ENCODE results near the gene NANOG.

DNA sequence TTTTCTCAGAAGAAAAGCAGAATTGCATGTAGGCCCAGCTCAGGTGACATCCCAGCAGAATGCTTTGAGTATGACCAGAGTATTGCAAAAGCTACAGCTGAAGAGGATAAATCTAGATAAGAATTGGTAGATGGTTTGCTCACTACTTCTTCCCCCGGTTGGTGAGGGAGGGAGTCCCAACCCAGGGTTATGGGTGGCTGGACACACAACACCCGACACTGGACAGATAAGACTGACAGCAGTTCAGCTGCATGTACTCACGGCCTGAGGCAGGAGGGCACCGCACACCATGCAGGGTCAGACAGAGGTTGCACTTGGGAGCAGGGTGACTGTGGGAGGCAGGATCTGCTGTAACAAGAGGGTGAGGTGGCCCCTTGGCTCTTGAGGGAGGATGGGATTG, 40.4 kb upstream of the NANOG start:
- no peak for TF ChIP-seq POLR2A (IDR thresholded peaks at IDR 0.05)
- TF ChIP-seq, protein P1, sequence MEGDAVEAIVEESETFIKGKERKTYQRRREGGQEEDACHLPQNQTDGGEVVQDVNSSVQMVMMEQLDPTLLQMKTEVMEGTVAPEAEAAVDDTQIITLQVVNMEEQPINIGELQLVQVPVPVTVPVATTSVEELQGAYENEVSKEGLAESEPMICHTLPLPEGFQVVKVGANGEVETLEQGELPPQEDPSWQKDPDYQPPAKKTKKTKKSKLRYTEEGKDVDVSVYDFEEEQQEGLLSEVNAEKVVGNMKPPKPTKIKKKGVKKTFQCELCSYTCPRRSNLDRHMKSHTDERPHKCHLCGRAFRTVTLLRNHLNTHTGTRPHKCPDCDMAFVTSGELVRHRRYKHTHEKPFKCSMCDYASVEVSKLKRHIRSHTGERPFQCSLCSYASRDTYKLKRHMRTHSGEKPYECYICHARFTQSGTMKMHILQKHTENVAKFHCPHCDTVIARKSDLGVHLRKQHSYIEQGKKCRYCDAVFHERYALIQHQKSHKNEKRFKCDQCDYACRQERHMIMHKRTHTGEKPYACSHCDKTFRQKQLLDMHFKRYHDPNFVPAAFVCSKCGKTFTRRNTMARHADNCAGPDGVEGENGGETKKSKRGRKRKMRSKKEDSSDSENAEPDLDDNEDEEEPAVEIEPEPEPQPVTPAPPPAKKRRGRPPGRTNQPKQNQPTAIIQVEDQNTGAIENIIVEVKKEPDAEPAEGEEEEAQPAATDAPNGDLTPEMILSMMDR (IDR thresholded peaks at IDR 0.05) = no peak

All from esophagus squamous epithelium (tissue), 4 donors.